SJSA1 (cell line): Measurements from ENCODE around the gene MRPL28. TPM values are rescaled to one million over a fixed set of nuclear protein-coding genes. Genes with fewer than 3 reads are reported as not detected.
"Not testable (repeated sequence)": the region's sequence is repeated elsewhere in the genome, so short reads cannot be mapped to it uniquely, and the experiment has no call there.

ENCODE experiments used
- DNase-seq, 2 experiments: peaks; one replicate each; pipeline ENCODE4 v3.0.0-alpha.2; 2015 to 2020; ENCODE audit warnings: low spot score in 2 of 2, low read depth in 1 of 2
- H3K27ac ChIP-seq: fragments of 250-450 bp; sonication (Bioruptor Pico); 2 replicates; pipeline ENCODE4 v1.5.1; 2020; ENCODE audit warnings: mild to moderate bottlenecking, moderate library complexity
- H3K27me3 ChIP-seq: fragments of 250-450 bp; sonication (Bioruptor Pico); replicated peaks from 2 replicates; pipeline ENCODE4 v1.5.1; 2020; ENCODE audit warnings: mild to moderate bottlenecking, moderate library complexity
- H3K36me3 ChIP-seq: fragments of 250-450 bp; sonication (Bioruptor Pico); 2 replicates; pipeline ENCODE4 v1.5.1; 2020; ENCODE audit warnings: mild to moderate bottlenecking
- H3K4me1 ChIP-seq: fragments of 250-450 bp; sonication (Bioruptor Pico); replicated peaks from 2 replicates; pipeline ENCODE4 v1.6.1; 2021; ENCODE audit warnings: mild to moderate bottlenecking
- H3K4me3 ChIP-seq: fragments of 250-450 bp; sonication (Bioruptor Pico); 2 replicates; pipeline ENCODE4 v1.5.1; 2020; ENCODE audit warnings: mild to moderate bottlenecking
- H3K9me3 ChIP-seq: fragments of 250-450 bp; sonication (Bioruptor Pico); replicated peaks from 2 replicates; pipeline ENCODE4 v1.5.1; 2020; ENCODE audit warnings: mild to moderate bottlenecking
- total RNA-seq: library from RNA; depleted of rRNA; stranded (reverse); fragments of >200 nt; shearing (Covaris generic); gene quantifications from 2 replicates; pipeline ENCODE4 v1.2.3, GENCODE V29; 2014

Gene MRPL28
- total RNA-seq, 1 experiment from 2014 or later, result 150 TPM

DNA sequence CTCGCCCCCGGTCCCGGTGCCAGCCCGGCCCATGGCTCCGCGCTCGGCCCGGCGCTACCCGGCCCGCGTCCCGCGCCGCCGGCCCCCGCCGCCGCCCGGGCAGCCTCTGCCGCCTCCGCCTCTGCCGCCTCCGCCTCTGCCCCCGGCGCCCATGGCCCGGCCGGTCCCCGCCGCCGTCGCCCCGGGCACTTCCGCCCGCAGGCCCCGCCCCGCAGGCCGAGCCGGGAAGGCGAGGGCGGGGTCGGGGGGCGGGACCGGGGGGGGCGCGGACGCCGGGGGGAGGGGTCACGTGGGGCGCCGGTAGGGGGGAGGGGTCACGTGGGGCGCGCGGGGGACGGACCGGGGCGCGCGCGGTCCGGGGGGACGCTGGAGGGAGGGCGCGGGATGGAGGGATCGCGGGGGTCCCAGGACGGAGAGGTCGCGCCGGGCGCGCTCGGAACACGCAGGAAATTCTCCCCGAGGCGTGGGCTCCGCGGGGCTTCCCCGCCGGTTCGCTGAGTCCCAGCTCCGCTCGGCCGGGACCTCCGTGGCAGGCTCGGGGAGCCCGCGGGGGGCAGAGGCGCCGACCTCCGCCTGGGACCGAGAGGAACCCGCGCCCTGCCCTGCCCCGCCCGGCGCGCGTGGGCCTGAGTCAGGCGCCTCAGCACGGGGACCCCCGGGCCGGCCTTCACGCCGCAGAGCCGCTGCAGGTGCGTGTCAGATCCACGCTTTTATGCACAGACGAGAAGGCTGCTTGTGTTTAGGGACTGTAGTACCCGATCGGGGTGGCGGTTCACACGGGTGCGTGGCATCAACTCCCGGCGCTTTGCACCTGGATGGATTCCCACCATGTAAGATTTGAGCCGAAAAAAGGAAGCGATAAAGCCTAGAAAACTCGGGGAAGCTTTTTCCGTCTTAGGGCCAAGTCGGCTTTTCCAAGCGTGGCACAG, 11.7 kb upstream of the MRPL28 start, which contains the start of gene PGAP6:
Gene PGAP6 (minus strand): TSS at position 190 of the 929 bp plus-strand sequence. CDS start 157 bp downstream, at position 33.
- Histone ChIP-seq H3K27me3 (no peaks in the 10 kb centered on the region), H3K9me3 (no peaks in the 10 kb centered on the region), H3K4me3 (peak within 1 kb of the TSS; percentile 66), H3K36me3 (peaks cover 25% of the 10 kb centered on the region), H3K27ac (0 out of 2 replicates have a peak within 1 kb of the TSS, but pooled peaks have one; percentile 18), H3K4me1 (peaks cover 13% of the 10 kb centered on the region)
- DNase-seq, result no peak

DNA sequence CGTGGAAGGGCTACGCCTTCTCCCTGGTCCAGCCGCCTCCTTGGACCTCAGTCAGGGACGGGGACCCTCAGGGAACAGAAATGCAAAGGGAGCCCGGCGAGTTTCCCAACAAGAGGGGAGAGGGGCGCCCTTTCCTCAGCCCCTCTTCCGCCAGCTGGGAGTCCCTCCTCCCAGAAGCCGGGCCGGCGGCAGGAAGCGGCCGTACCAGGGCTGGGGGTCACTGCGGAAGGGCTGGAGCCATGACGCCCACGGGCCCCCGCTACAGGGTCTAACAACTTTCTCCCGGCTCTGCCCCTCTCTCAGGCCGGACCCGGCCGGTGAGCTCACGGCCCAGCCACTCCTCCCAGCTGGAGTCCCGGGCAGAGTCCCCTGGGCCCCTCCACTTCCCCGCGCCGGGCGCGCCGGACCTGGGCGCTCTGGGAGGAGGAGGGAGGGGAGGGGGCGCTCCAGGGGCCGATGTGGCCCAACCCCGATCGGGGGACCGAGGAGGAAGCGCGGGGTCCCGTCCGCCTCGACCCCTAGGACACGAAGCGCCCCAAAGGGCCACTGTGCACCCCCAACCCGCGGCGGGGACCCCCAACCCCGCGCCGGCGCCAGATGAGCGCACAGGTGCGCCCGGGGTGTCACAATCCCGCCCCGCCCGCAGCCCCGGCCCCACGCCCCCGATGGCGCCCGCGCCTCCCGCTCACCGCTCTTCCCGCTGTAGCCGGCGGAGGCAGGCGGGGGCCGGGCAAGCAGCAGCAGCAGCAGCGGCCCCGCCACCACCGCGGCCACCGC, 10.9 kb upstream of the MRPL28 start:
- H3K4me3 ChIP-seq, result peak overlapping the region; percentile 66
- H3K4me1 ChIP-seq, result peaks cover 13% of the 10 kb centered on the region
- no peak for DNase-seq
- H3K36me3 ChIP-seq, result peaks cover 34% of the 10 kb centered on the region
- no peaks in the 10 kb centered on the region for H3K27me3 ChIP-seq
- 0 out of 2 replicates have a peak overlapping the region, but pooled peaks have one; percentile 18 for H3K27ac ChIP-seq
- H3K9me3 ChIP-seq, result no peaks in the 10 kb centered on the region

DNA sequence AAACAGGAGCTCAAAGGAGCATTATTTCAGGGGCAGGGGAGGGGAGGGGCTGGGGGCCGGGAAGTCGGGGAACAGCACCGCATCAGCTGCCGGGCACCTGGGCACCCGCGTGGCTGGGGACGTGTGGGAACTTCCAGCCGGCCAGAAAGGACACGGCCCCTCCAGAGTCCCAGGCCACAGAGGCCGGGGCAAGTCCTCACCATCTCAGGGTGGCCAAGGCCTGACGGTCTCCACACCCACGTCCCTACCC, 10.3 kb upstream of the MRPL28 start:
- H3K4me3 ChIP-seq, result peak overlapping the region; percentile 66
- no peaks in the 10 kb centered on the region for H3K9me3 ChIP-seq
- no peak overlapping the region for H3K27ac ChIP-seq
- H3K27me3 ChIP-seq, result no peaks in the 10 kb centered on the region
- peaks cover 39% of the 10 kb centered on the region for H3K36me3 ChIP-seq
- DNase-seq, result no peak
- H3K4me1 ChIP-seq, result peaks cover 13% of the 10 kb centered on the region

- H3K9me3 ChIP-seq, result no peaks in the 10 kb centered on the region
- H3K27ac ChIP-seq, result no peak overlapping the region
- H3K27me3 ChIP-seq, result no peaks in the 10 kb centered on the region
- peaks cover 40% of the 10 kb centered on the region for H3K36me3 ChIP-seq
- DNase-seq, result no peak
- H3K4me3 ChIP-seq, result no peak overlapping the region; the same call in 1 of the 2 replicates
- H3K4me1 ChIP-seq, result peaks cover 13% of the 10 kb centered on the region
Observed at GRCh38 chr16:379961-380761, 9.8 kb upstream of the MRPL28 start.

DNA sequence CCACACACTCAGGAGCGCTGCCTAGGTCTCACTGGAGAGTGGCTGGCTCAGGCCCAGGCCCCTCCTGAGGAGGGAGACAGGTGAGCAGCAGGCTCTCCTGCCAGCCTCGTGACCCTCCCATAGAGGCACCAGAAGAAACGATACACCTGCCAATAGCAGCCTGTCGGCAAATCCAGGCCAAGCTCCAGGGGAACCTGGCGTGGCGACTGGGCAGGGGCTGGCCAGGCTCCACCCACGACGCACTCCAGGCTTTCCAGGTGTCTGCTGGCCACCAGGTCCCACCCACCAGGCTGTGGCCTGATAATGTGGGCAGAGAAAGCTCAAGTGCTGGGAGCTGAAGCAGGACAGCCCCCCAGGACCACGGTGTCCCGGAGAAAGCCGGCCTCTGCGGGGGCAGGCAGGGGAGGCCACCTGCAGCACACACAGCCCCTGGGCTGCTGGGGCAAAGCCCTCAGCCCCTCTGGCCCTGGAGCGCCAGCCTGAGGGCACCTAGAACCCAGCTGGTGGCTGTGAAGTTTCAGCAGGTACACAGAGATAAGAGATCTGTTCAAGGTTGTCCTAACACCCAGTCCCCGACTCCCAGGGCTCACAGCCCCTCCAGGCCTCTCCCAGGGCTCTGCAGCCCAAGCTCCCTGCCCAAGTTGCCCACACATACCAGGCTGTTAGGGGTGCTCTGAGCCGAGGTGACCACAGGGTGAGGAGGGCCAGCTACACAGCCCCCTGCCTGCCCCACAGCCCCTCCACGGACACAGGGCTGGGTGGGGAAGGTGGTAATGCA, 9.0 kb upstream of the MRPL28 start:
- Histone ChIP-seq H3K4me3 (no peak overlapping the region), H3K36me3 (peaks cover 48% of the 10 kb centered on the region), H3K9me3 (no peaks in the 10 kb centered on the region), H3K27me3 (no peaks in the 10 kb centered on the region), H3K4me1 (peaks cover 13% of the 10 kb centered on the region), H3K27ac (no peak overlapping the region)
- DNase-seq, result no peak

DNA sequence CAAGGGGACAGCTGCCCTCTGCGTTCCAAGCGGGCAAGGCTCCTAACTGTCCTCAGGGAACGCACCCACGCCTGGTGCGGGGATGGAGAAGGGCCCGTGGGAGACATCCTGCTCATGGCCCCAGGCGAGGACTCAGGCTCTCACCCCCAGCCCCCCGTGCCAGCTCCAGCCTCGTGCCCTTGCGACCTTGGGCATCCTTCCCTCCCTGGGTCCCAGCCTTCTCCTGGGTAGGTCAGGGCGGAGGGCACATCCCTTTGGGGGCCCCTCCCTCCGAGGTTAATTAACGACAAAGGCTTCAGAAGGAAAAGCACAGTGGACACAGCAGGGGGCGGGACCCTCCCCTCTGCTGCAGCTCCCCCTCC, 8.5 kb upstream of the MRPL28 start:
- peaks cover 13% of the 10 kb centered on the region for H3K4me1 ChIP-seq
- no peak overlapping the region for H3K27ac ChIP-seq
- no peak overlapping the region for H3K4me3 ChIP-seq
- peaks cover 53% of the 10 kb centered on the region for H3K36me3 ChIP-seq
- DNase-seq, result no peak
- H3K27me3 ChIP-seq, result no peaks in the 10 kb centered on the region
- no peaks in the 10 kb centered on the region for H3K9me3 ChIP-seq

DNA sequence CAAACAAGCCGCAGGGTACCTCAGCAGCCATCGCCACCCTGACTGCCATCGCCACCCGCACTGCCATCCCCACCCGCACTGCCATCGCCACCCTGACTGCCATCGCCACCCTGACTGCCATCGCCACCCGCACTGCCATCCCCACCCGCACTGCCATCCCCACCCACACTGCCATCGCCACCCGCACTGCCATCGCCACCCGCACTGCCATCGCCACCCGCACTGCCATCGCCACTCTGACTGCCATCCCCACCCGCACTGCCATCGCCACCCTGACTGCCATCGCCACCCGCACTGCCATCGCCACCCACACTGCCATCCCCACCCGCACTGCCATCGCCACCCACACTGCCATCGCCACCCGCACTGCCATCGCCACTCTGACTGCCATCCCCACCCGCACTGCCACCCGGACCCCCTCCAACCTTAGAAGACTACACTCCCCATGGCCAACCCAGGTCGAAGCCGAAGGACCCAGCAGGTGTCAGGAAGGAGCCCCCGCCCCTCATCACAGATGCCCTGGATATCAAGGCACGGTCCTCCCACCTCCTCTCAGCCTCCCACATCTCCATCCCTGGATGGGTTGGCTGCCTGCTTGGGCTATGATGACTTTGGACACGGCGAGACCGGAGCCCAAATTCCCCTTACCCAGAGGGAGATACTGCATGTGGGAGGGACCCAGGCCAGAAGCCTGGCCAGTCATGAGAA, 7.9 kb upstream of the MRPL28 start:
- H3K27ac ChIP-seq, H3K4me3 ChIP-seq, DNase-seq, H3K9me3 ChIP-seq, H3K27me3 ChIP-seq: not testable (repeated sequence)
- Histone ChIP-seq H3K4me1 (peaks cover 13% of the 10 kb centered on the region), H3K36me3 (peaks cover 57% of the 10 kb centered on the region)

DNA sequence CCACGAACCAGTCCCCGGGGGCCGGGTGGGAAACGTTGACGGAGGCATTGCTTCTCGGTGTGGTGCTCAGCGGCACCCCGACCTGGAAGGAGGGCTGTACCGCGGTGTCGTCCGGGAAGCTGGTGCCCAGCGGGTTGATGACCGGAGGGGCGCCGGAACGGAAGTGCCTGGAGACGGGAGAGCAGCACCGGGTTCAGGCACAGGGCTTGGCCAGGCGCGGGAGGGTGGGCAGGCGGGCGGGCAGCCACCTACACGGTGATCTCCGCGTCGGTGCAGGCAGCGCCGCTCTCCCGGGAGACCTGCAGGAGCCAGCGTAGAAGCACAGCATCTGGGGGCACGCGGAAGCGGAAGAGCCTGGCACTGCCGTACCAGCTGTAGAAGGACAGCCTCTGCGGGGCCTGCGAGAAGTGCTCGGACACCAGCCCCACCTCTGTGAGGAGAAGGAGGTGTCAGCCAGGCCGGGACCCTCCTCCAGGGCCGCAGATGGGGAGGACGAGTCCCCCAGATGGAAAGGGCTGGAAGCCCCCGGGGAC, 7.1 kb upstream of the MRPL28 start:
- Histone ChIP-seq H3K36me3 (peaks cover 62% of the 10 kb centered on the region), H3K27ac (no peak overlapping the region), H3K4me1 (peaks cover 13% of the 10 kb centered on the region), H3K4me3 (no peak overlapping the region), H3K9me3 (no peaks in the 10 kb centered on the region), H3K27me3 (no peaks in the 10 kb centered on the region)
- no peak for DNase-seq

GRCh38 chr16:376817-377418, 6.6 kb upstream of the MRPL28 start:
- no peak overlapping the region for H3K4me3 ChIP-seq
- no peak overlapping the region for H3K27ac ChIP-seq
- peaks cover 8% of the 10 kb centered on the region for H3K4me1 ChIP-seq
- peaks cover 65% of the 10 kb centered on the region for H3K36me3 ChIP-seq
- H3K9me3 ChIP-seq, result no peaks in the 10 kb centered on the region
- DNase-seq, result no peak
- no peaks in the 10 kb centered on the region for H3K27me3 ChIP-seq

GRCh38 chr16:375927-376816, 5.8 kb upstream of the MRPL28 start:
- Histone ChIP-seq H3K27me3 (no peaks in the 10 kb centered on the region), H3K27ac (no peak overlapping the region), H3K9me3 (no peaks in the 10 kb centered on the region), H3K4me3 (no peak overlapping the region), H3K36me3 (peaks cover 68% of the 10 kb centered on the region), H3K4me1 (peaks cover 8% of the 10 kb centered on the region)
- DNase-seq, result no peak

DNA sequence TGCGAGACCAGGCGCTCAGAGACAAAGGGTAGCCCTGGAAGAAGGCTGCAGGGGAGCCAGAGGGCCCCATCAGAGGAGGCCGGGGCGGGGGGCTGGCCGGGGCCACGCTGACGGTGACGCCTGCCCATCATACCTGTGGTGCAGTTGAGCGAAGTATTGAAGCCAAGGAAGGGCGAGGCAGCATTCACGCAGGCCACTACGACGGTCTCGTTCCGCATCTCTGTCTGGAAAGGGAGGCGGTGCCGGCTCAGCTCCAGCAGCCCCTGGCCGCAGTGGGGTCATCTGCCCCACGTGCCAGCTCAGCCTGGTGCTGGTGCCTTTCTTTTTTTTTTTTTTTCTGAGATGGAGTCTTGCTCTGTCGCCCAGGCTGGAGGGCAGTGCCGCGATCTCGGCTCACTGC, 4.9 kb upstream of the MRPL28 start:
- Histone ChIP-seq H3K4me1 (peaks cover 4% of the 10 kb centered on the region; the same call in 1 of the 2 replicates), H3K27ac (no peak overlapping the region), H3K9me3 (no peaks in the 10 kb centered on the region), H3K4me3 (no peak overlapping the region), H3K27me3 (no peaks in the 10 kb centered on the region), H3K36me3 (peaks cover 69% of the 10 kb centered on the region)
- DNase-seq, result no peak
